ENCODE data around the gene VPS35. TPM values are rescaled to one million over a fixed set of nuclear protein-coding genes. Genes with fewer than 3 reads are reported as not detected.

Gene VPS35
- total and polyA plus RNA-seq, 2 of the 13 experiments (the other 11 are each of a cell fraction or from before 2014, with no cell fraction given) = 30.7 to 136 TPM

DNA sequence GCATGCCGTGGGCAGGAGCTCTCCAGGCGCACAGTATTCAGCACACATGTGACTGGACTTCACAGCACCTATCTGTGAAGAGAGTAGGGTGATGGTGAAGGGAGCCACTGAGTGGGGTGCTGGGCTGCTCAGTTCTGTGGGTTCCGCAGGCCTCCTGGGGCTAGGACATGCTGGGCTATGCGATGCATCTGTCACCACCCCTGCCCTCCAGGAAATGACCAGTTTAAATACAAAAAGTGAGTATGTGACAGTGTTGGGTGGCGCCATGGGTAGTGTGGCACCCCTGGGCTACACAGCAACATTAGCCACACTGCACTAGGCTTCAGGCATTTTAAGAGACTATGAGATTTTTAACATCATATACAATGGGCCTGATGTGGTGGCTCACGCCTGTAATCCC is 30.6 kb upstream of the VPS35 start (continued):
- TF ChIP-seq EP300 (IDR thresholded peaks at IDR 0.05; ENCODE audit: low read depth in 2 of 2, low read length in 2 of 2) (no peak), EP300 (CRISPR knock-in tag; IDR thresholded peaks at IDR 0.05; ENCODE audit: borderline replicate concordance) (no peak), ZNF570 (CRISPR knock-in tag; IDR thresholded peaks at IDR 0.05; ENCODE audit: borderline replicate concordance) (no peak)

- TF ChIP-seq ISX (CRISPR knock-in tag; conservative IDR thresholded peaks at IDR 0.05) (no peak), ZNF879 (CRISPR knock-in tag; IDR thresholded peaks at IDR 0.05) (no peak), ZBTB38 (CRISPR knock-in tag; IDR thresholded peaks at IDR 0.05) (peak; percentile 37; the same call in 1 of the 2 replicates), PAX8 (CRISPR knock-in tag; IDR thresholded peaks at IDR 0.05; ENCODE audit: borderline replicate concordance) (no peak), ZNF839 (CRISPR knock-in tag; IDR thresholded peaks at IDR 0.05; ENCODE audit: borderline replicate concordance) (no peak), KLF16 (CRISPR knock-in tag; IDR thresholded peaks at IDR 0.05) (no peak)
- no peak overlapping the region for H3K4me2 ChIP-seq (ENCODE audit: low read depth, low read length)
- ChIA-PET POLR2A (no interaction called here), CTCF (ENCODE audit: low intra/inter-chr PET ratio, low total read pairs) (no interaction called here)
- H3K27me3 ChIP-seq (ENCODE audit: control insufficient read depth in 1 of 2, insufficient read depth in 2 of 2, low read length in 2 of 2) = 0 out of 5 replicates have a peak, but pooled peaks cover 0 to 3% of the 10 kb centered on the region in 2 experiments
- H3K4me3 ChIP-seq (replicated peaks in 1 of 3; ENCODE audit: insufficient read depth in 1 of 3, low read depth in 2 of 3, low read length in 3 of 3) = no peak overlapping the region
- WGBS (ENCODE audit: low lambda C conversion rate) = 65% methylated on average over 8 of the region's 8 CpGs
- H3K36me3 ChIP-seq (replicated peaks in 1 of 2; ENCODE audit: control insufficient read depth in 1 of 2, insufficient read depth in 2 of 2, low read length in 2 of 2) = no peaks in the 10 kb centered on the region
- intact Hi-C loops (cut with micrococcal nuclease; ENCODE audit: unreplicated experiment) (no loop called here), in situ Hi-C loops (cut with HindIII; ENCODE audit: extremely low pct_ligation_motif_present, low pct_unique_long_range_greater_than_20kb) (no loop called here)
- no TSS peak for BruUV-seq (replicated peaks)
- FAIRE-seq = no peak
- ATAC-seq = peak; percentile 42; the same call in 2 of the 3 replicates
- H3K9ac ChIP-seq (ENCODE audit: insufficient read depth, low read depth, low read length) = no peak overlapping the region
- H3K9me3 ChIP-seq (ENCODE audit: low read length) = no peaks in the 10 kb centered on the region
- no peak for DNase-seq (ENCODE audit: low spot score)
- H3K4me1 ChIP-seq (ENCODE audit: insufficient read depth, low read length) = no peaks in the 10 kb centered on the region
- no peak overlapping the region for H3K27ac ChIP-seq (ENCODE audit: extremely low read length, insufficient read depth, low read length)
- no peak overlapping the region for H2AFZ ChIP-seq (ENCODE audit: low read length)
- H4K20me1 ChIP-seq (ENCODE audit: insufficient read depth, low read length) = no peaks in the 10 kb centered on the region
- H3K79me2 ChIP-seq (ENCODE audit: insufficient read depth, low read length) = no peaks in the 10 kb centered on the region
Measured at GRCh38 chr16:46718214-46718613, 29.2 kb upstream of the VPS35 start.
